Mesenteric fat pad (tissue), 1 donor: ENCODE results near the gene SMPDL3A. TPM values are rescaled to one million over a fixed set of nuclear protein-coding genes. Genes with fewer than 3 reads are reported as not detected.

Source experiments
- DNase-seq: peaks from one replicate; pipeline ENCODE4 v3.0.0-alpha.2; 2020; ENCODE audit warnings: low spot score
- total RNA-seq: library from RNA; stranded (reverse); fragmentation: NEBNext Ultra II Directional; extraction: Animal tissue kit (Norgen Biotek cat#: 25700); gene quantifications from one replicate; pipeline ENCODE4 v1.2.1, GENCODE V29; 2021
- donor health status: DM: yes; HTN: yes; CAD: no.

The SMPDL3A gene
- total RNA-seq, 1 donor from 2014 or later, result 7.4 TPM

GRCh38 chr6:122803171-122803661 is 14.2 kb downstream of the SMPDL3A start:
- no peak for DNase-seq

DNA sequence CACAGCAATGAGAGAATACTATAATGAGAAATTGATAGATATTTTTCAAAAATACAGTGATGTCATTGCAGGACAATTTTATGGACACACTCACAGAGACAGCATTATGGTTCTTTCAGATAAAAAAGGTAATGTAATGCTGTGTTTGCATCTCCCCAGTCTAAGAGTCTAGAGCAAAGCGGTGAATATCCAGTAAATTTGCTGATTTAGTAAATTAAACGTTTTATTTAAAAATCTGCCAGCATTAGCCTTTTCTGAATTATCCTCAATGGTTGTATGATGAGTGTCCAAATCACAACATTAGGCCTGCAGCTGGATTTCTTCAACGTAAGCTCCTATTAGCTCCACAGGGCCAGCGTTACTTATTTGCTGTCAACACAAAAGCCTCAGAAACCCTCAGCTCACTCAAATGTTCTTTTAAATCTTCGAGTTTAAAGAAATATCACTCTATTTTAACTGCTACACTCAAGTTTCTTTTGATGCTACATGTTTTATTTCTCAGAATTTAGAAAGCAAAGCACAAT is 16.0 kb downstream of the SMPDL3A start:
- DNase-seq, result no peak

DNA sequence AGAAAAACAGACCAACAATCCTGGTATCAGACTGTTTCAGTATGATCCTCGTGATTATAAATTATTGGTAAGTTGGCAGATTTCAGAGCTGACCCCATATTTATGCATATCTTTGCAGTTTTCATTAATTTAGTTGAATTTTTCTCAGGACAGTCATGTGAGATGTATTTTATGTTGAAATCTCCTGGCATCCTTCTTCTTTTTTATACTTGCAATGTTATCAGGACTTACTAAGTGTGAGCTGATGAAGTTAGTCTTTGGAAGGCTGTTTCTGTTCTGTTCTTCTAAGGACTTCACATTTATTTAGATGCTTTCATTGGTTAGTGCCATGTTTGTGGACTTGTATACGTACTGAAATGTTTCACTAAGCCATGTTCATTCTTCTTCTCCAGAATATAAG is 17.2 kb downstream of the SMPDL3A start:
- DNase-seq, result no peak

GRCh38 chr6:122808121-122808885 is 19.2 kb downstream of the SMPDL3A start:
- no peak for DNase-seq

DNA sequence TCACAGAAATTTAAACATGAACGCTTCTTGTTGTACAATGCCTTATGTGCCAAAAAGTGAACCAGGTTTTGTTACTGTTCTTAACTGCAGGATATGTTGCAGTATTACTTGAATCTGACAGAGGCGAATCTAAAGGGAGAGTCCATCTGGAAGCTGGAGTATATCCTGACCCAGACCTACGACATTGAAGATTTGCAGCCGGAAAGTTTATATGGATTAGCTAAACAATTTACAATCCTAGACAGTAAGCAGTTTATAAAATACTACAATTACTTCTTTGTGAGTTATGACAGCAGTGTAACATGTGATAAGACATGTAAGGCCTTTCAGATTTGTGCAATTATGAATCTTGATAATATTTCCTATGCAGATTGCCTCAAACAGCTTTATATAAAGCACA is 19.9 kb downstream of the SMPDL3A start:
- DNase-seq, result no peak

DNA sequence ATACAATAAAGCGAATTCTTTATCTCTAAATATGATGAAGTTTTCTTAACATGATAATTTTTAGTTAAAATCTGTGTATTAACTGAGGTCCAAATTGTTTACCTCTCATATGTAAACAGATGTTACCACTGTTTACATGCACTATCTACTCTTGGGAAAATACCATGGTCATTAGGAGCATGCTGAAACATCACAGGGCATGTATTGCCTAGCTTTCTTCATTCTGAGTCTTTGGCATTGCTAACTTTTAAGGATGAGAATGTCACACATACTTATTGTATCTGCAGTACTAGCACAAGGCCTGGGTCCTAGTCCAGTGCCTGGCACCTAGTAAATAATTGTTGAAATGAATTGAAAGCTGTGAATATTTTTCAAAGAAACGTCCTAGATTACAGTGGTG is 20.6 kb downstream of the SMPDL3A start:
- no peak for DNase-seq

GRCh38 chr6:122810189-122810588 is 21.1 kb downstream of the SMPDL3A start:
- no peak for DNase-seq

DNA sequence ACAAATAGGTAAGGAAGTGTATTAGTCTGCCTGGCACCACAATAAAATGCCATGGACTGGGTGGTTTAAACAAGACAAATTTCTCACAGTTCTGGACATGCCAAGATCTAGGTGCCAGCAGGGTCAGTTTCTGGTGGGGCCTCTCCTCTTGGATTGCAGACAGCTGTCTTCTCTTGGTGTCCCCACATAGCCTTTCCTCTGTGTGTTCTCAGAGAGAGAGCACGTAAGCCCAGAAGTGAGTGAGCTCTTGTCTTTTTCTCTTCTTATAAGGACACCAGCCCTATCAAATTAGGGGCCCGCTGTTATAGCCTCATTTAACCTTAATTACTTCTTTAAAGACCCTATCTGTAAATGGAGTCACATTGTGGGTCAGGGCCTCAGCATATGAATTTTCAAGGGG is 28.3 kb downstream of the SMPDL3A start:
- no peak for DNase-seq

- DNase-seq, result no peak
Measured at GRCh38 chr6:122817766-122818165, 28.7 kb downstream of the SMPDL3A start.

GRCh38 chr6:122818866-122819265 is 29.8 kb downstream of the SMPDL3A start:
- no peak for DNase-seq

DNA sequence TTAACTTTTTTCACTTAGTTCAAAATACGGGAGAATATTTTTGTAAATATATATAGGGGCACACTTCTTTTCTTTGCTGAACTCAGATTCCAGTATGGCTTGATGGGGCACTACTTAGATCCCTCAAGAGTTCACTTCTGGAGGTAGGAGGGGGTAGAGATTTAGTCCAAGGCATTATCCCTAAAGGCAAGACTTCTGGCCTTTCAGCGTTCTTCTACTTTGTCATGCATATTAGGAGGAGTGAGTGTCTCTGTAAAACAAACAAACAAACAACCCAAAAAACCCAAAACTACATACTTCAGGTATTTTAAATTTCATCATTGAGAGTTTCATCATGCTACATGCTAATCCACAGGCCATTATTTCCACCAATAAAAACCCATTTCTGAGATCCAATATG is 32.0 kb downstream of the SMPDL3A start:
- no peak for DNase-seq

- no peak for DNase-seq
Measured at GRCh38 chr6:122825163-122825562, 36.1 kb downstream of the SMPDL3A start.

DNA sequence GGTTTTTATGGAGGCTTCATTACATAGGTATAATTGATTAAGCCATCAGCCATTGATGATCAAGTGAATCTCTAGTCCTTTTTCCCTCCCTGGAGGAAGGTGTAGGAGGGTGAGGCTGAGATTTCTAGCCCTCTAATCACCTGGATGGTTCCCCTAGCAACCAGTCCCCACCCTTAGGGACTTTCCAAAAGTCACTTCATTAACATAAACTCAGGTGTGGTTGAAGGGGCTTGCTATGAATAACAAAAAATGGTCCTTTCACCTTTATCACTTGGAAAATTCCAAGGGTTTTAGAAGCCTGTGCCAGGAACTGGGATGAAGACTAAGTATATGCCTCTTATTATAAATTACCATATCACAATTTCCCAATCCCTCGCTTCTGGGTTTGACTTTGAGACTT is 40.4 kb downstream of the SMPDL3A start:
- DNase-seq, result no peak

DNA sequence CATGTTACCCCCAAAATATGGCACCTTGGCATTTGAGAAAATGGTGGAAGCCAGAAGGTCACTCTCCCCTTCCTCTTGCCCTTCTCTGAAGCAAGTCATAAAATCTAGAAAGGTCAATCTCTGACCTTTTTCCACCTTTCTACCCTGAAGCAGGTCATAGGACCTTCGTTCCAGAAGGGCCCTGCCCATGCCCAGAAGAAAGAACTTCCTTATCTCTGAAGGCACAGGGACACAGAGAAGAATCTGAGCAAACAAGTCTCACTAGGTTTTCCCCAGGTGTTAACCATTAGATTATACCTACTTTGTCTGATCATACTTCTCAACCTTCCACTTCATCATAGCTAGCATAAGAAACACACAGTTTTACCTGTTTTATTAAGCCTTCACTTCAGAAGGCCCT is 42.5 kb downstream of the SMPDL3A start:
- no peak for DNase-seq

DNA sequence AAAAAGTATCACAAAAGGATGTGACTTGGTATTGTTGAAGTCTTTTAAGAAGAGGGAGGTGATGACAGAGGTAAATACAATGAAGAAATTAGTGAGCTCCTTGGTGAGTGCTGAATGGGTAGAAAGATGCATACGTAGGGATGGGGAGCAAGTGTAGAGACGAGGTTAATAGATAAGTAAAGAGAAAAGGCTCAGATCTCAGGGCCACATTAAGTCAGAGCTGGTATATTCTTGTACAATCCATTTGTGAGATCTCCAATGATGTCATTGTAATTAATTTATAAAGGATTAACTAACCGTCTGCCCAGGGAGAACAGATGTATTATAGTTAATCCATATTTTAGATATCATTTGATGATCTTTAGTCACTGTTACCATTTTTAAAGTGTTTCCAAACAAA is 43.4 kb downstream of the SMPDL3A start:
- no peak for DNase-seq

DNA sequence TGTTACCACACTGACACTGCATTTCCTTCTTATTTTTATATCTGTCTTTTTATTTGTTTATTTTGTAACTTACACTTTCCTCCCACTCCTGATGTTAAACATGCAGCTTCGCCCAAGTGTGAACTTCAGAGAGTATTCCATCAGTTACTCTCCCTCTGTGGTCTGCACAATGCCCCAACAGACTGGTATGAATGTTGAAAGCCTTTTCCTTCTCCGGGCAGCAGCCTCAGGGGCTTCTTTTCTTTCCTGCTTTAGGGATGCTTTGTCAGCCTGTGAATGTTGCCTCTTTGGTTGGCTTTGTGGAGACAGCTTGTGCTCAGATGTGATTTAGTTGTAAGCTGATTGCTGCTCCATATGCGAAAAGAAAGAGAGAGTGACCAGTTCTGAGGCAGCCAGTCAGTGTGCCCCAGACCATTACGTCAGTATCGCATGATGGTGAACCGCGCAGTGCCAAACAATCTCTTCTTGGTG is 44.0 kb downstream of the SMPDL3A start:
- DNase-seq, result no peak

DNA sequence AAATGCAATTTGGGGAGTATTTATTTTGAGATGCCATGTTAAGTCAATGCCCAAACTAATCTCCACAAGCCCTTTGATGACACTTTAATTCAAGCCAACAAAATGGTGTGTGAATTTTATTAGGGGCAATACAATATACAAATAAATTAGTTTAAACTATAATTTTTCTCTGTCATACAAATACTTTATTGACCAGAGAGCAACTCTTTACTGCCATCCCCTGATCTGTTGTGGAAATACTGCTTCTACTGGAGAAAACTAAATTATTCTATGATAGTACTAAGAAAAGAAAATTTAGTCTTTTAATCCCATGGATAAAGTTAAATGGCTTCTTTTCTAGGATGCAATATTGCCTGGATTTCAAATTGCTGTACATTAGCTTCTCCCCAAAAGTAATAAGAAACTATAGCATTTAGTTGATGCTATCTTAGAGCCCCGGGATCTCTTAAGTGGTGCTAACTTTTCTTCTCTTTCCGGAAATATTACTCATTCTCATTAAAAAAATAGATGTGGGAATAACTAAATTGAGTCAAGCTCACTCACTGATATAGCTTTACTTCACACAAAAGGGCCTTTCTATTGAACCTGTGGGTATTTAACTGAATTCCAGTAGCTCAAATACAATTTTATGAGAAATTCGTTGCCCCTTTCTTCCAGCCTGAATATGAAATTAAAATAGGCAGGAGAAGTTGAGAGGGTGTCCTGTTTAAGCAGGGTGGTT is 49.2 kb downstream of the SMPDL3A start:
- no peak for DNase-seq

GRCh38 chr6:122839472-122839871 is 50.4 kb downstream of the SMPDL3A start:
- DNase-seq, result no peak

- no peak for DNase-seq
Measured at GRCh38 chr6:122839906-122840305, 50.8 kb downstream of the SMPDL3A start.

DNA sequence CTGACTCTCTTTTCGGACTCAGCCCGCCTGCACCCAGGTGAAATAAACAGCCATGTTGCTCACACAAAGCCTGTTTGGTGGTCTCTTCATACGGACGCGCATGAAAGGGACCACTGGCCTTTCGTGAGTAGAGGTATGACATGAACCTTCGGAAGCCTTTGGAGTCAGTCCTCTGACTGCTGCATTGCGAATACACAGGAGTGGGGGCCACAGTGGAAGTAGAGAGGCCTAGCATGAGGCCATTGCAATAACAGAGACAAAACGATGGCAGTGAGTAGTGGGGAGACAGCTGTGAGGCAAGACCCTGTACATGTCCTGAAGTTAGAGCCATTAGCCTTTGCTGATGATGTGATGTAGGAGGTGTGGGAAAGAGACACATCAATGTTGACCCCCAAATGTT is 56.4 kb downstream of the SMPDL3A start:
- DNase-seq, result no peak

GRCh38 chr6:122845916-122846612 is 57.0 kb downstream of the SMPDL3A start:
- DNase-seq, result no peak
